Endothelial cell of umbilical vein (primary cell): ENCODE data around the gene CTSW.

ENCODE experiments used
- EZH2 ChIP-seq: IDR thresholded peaks from 2 replicates; pipeline ENCODE4 v1.6.1; 2012; ENCODE audit warnings: borderline replicate concordance, low read depth, mild to moderate bottlenecking, moderate library complexity, low read length, inconsistent platforms; ENCODE audit not compliant: severe bottlenecking
- FOS ChIP-seq: IDR thresholded peaks from 2 replicates; pipeline ENCODE4 v1.6.1; 2011; ENCODE audit warnings: mild to moderate bottlenecking, low read length, moderate library complexity, borderline replicate concordance; ENCODE audit not compliant: insufficient read depth
- GATA2 ChIP-seq: IDR thresholded peaks from 2 replicates; pipeline ENCODE4 v1.7.0; 2011; ENCODE audit warnings: low read depth, mild to moderate bottlenecking, moderate library complexity, mixed read lengths, low read length; ENCODE audit not compliant: insufficient read length, insufficient read depth
- JUN ChIP-seq: IDR thresholded peaks from 2 replicates; pipeline ENCODE4 v1.6.1; 2011; ENCODE audit warnings: borderline replicate concordance, low read depth; ENCODE audit not compliant: insufficient read length, insufficient read depth
- MAX ChIP-seq: IDR thresholded peaks from 2 replicates; pipeline ENCODE4 v1.6.1; 2011; ENCODE audit not compliant: insufficient read depth, insufficient read length
- MYC ChIP-seq: IDR thresholded peaks from one replicate; pipeline ENCODE4 v1.6.1; 2011; ENCODE audit warnings: mild to moderate bottlenecking, low read depth, low read length
- POLR2A ChIP-seq: IDR thresholded peaks from 2 replicates; pipeline ENCODE4 v1.6.1; 2012; ENCODE audit warnings: low read depth, mild to moderate bottlenecking, control low read depth, low read length
- POLR2AphosphoS5 ChIP-seq: IDR thresholded peaks from 2 replicates; pipeline ENCODE4 v1.6.1; 2012; ENCODE audit warnings: low read depth, mild to moderate bottlenecking, control low read depth, low read length, moderate library complexity; ENCODE audit not compliant: insufficient read depth
- TF ChIP-seq, protein P1 (sequence below), 2 donors: IDR thresholded peaks; 1 replicate in 1 of 2; 2 replicates in 1 of 2; pipeline ENCODE4 v1.5.1; 2011; ENCODE audit warnings: low read length in 2 of 2, mild to moderate bottlenecking in 2 of 2, moderate library complexity in 2 of 2, control low read depth in 1 of 2, inconsistent platforms in 1 of 2, low read depth in 1 of 2; ENCODE audit not compliant: insufficient read depth in 1 of 2; ENCODE audit errors: extremely low read depth in 1 of 2

GRCh38 chr11:65863889-65864705 lies 15.5 kb upstream of the CTSW start:
- TF ChIP-seq, protein P1, sequence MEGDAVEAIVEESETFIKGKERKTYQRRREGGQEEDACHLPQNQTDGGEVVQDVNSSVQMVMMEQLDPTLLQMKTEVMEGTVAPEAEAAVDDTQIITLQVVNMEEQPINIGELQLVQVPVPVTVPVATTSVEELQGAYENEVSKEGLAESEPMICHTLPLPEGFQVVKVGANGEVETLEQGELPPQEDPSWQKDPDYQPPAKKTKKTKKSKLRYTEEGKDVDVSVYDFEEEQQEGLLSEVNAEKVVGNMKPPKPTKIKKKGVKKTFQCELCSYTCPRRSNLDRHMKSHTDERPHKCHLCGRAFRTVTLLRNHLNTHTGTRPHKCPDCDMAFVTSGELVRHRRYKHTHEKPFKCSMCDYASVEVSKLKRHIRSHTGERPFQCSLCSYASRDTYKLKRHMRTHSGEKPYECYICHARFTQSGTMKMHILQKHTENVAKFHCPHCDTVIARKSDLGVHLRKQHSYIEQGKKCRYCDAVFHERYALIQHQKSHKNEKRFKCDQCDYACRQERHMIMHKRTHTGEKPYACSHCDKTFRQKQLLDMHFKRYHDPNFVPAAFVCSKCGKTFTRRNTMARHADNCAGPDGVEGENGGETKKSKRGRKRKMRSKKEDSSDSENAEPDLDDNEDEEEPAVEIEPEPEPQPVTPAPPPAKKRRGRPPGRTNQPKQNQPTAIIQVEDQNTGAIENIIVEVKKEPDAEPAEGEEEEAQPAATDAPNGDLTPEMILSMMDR (IDR thresholded peaks at IDR 0.05; ENCODE audit: extremely low read depth in 1 of 2, insufficient read depth in 1 of 2, low read depth in 1 of 2, low read length in 2 of 2) = no peak
- TF ChIP-seq FOS (no peak), MAX (no peak), POLR2A (no peak), JUN (no peak), EZH2 (no peak), POLR2AphosphoS5 (no peak), MYC (no peak), GATA2 (no peak)
